ENCODE measurements around the gene ZFR.

DNA sequence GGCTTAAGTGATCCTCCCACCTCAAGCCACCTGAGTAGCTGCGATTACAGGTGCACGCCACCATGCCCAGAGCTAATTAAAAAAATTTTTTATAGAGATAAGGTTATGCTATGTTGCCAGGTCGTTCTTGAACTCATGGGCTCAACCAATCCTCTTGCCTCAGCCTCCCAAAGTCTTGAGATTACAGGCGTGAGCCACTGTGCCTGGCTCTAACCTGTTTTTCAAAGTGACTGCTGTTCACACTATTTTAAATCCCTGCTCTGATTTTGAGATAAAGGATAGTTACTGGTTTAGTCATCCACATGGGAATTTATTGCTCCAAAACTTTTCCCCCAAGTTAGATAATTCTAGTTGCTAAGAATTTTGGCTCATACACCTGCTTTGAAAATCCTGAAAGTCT is 83.6 kb downstream of the ZFR start:
- TF ChIP-seq EZH2 (IDR thresholded peaks at IDR 0.05; ENCODE audit: borderline replicate concordance) = no peak
- TF ChIP-seq, protein P1, sequence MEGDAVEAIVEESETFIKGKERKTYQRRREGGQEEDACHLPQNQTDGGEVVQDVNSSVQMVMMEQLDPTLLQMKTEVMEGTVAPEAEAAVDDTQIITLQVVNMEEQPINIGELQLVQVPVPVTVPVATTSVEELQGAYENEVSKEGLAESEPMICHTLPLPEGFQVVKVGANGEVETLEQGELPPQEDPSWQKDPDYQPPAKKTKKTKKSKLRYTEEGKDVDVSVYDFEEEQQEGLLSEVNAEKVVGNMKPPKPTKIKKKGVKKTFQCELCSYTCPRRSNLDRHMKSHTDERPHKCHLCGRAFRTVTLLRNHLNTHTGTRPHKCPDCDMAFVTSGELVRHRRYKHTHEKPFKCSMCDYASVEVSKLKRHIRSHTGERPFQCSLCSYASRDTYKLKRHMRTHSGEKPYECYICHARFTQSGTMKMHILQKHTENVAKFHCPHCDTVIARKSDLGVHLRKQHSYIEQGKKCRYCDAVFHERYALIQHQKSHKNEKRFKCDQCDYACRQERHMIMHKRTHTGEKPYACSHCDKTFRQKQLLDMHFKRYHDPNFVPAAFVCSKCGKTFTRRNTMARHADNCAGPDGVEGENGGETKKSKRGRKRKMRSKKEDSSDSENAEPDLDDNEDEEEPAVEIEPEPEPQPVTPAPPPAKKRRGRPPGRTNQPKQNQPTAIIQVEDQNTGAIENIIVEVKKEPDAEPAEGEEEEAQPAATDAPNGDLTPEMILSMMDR (IDR thresholded peaks at IDR 0.05; ENCODE audit: poor library complexity) = no peak
